Activated T-helper 2 cell treated with anti-CD3 and anti-CD28 coated beads, Interferon-gamma antibody, Interleukin-2, Interleukin-4, amounts not matched to agents 10 μg/mL and 5 μg/mL and 100 μg/mL, durations not matched to agents 14 hours and 24 hours and 36 hours (primary cell): ENCODE results near the gene ZSCAN9. TPM values are rescaled to one million over a fixed set of nuclear protein-coding genes. Genes with fewer than 3 reads are reported as not detected.

Source experiments
- DNase-seq: peaks from one replicate; pipeline ENCODE4 v3.0.0; 2021; ENCODE audit warnings: low spot score
- H3K27ac Mint-ChIP-seq: one replicate; pipeline ENCODE4 v1.8.0; 2021; ENCODE audit warnings: mixed read lengths
- H3K27me3 Mint-ChIP-seq: one replicate; pipeline ENCODE4 v1.8.0; 2021; ENCODE audit warnings: low read depth, mixed read lengths
- H3K36me3 Mint-ChIP-seq: one replicate; pipeline ENCODE4 v1.8.0; 2021; ENCODE audit warnings: low read depth, mixed read lengths
- H3K4me1 Mint-ChIP-seq: one replicate; pipeline ENCODE4 v1.8.0; 2021; ENCODE audit warnings: low read depth, mixed read lengths
- H3K4me3 Mint-ChIP-seq: one replicate; pipeline ENCODE4 v1.8.0; 2021; ENCODE audit warnings: low read depth, mild to moderate bottlenecking, moderate library complexity, mixed read lengths
- H3K9me3 Mint-ChIP-seq: one replicate; pipeline ENCODE4 v1.8.0; 2021; ENCODE audit warnings: mixed read lengths
- intact Hi-C: fragments of 100-400 bp; cut with micrococcal nuclease; formaldehyde crosslinking; loops from one replicate; pipeline ENCODE4 v1.15.1; 2023
- total RNA-seq: library from RNA; stranded (reverse); gene quantifications from 2 replicates; pipeline ENCODE4 v1.2.3, GENCODE V29; 2022

Gene ZSCAN9
- total RNA-seq, 1 donor from 2014 or later: 10.8 TPM

- H3K27me3 Mint-ChIP-seq: peaks cover 86% of the 10 kb centered on the region
- H3K4me3 Mint-ChIP-seq: no peak overlapping the region
- H3K9me3 Mint-ChIP-seq: peaks cover 4% of the 10 kb centered on the region
- no peak overlapping the region for H3K27ac Mint-ChIP-seq
- intact Hi-C loops: loop anchor here (5.0 kb wide), 3 partner anchors 57 to 147 kb away; partner anchors contain the start of genes ZKSCAN8 and ZSCAN26
- H3K4me1 Mint-ChIP-seq: peaks cover 32% of the 10 kb centered on the region
- H3K36me3 Mint-ChIP-seq: peaks cover 3% of the 10 kb centered on the region
- DNase-seq: no peak
Observed at GRCh38 chr6:28209753-28210535, 15.1 kb upstream of the ZSCAN9 start.

DNA sequence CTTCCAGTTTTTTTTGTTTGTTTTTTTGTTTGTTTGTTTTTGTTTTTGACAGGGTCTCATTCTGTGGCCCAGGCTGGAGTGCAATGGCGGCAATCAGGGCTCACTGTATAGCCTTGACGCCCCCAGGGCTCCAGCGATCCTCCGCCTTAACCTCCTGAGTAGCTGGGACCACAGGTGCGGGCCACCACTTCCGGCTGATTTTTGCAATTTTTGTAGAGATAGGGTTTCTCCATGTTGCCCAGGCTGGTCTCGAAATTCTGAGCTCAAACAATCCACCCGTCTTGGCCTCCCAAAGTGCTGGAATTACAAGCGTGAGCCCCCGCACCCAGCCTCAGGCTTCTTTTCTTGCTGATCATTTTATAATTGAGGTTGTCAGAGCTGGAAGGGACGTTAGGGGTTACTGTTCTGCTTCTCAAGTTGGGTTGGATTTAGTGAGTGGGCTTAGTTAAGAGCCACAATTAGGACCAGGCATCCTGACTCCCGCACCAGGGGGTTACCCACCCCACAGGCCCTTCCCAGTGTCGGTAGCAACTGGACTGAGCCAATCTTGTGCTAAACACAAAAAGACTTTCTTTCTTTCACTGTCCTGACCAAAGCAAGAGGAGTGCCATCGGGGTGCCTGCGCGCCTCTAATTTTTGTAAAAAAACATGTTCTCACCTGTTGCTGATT lies 13.1 kb upstream of the ZSCAN9 start:
- no peak for DNase-seq
- intact Hi-C loops: loop anchor here (5.0 kb wide), 3 partner anchors 55 to 145 kb away; partner anchors contain the start of genes ZKSCAN8 and ZSCAN26
- H3K4me3 Mint-ChIP-seq: peak overlapping the region; percentile 76
- no peaks in the 10 kb centered on the region for H3K9me3 Mint-ChIP-seq
- peaks cover 37% of the 10 kb centered on the region for H3K4me1 Mint-ChIP-seq
- peaks cover 87% of the 10 kb centered on the region for H3K27me3 Mint-ChIP-seq
- H3K36me3 Mint-ChIP-seq: peaks cover 3% of the 10 kb centered on the region
- H3K27ac Mint-ChIP-seq: peak overlapping the region; percentile 14

DNA sequence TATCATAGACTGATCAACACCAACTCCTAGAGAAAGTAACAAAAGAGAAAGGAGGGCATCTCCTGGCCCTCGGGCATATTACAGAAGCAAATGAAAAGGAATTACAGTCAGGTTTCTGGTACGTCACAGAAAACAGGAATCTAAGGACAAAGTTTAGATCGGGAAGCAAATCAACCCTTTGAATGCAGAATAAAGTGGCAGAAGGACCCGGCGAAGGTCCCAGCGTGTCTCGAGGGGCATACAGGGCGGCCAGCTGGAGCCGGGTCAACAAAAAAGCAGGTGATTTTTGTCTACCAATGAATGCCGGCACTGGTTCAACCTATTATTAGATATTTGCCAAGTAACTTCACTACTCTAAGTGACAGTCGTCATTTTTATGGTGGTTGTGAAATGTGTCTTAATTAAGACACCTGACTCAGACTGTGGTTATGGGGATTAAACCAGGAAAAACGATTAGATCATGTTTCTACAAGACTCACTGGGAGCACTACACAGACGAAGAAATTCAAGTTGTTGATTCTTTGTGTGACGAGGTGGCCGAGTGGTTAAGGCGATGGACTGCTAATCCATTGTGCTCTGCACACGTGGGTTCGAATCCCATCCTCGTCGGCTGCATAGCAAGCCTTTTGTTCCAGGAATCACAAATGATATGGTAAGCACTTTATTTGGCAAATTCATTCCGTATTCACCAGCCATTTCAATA lies 12.4 kb upstream of the ZSCAN9 start:
- peaks cover 30% of the 10 kb centered on the region for H3K4me1 Mint-ChIP-seq
- peak; percentile 34 for DNase-seq
- H3K27me3 Mint-ChIP-seq: peaks cover 80% of the 10 kb centered on the region
- H3K27ac Mint-ChIP-seq: peak overlapping the region; percentile 47
- H3K4me3 Mint-ChIP-seq: peak overlapping the region; percentile 76
- intact Hi-C loops: loop anchor here (5.0 kb wide), 3 partner anchors 55 to 145 kb away; partner anchors contain the start of genes ZKSCAN8 and ZSCAN26
- H3K36me3 Mint-ChIP-seq: peaks cover 3% of the 10 kb centered on the region
- H3K9me3 Mint-ChIP-seq: no peaks in the 10 kb centered on the region

DNA sequence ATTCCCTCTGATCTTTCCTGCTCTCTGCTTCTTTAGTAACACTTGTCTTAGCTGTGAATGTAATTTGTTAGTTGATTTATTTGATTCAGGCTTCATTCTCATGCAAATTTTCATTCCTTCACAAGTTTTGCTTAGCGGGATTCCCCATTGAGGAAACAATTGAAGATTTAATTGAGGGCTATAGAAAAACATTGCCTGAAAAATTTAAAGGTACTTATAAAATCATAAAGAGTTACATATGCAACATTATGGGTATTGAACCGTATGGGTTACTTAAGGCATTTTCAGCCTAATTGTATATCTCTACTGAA lies 11.9 kb upstream of the ZSCAN9 start:
- Mint-ChIP-seq H3K9me3 (no peaks in the 10 kb centered on the region), H3K36me3 (peaks cover 3% of the 10 kb centered on the region), H3K4me3 (peak overlapping the region; percentile 76), H3K27ac (no peak overlapping the region), H3K27me3 (peaks cover 77% of the 10 kb centered on the region), H3K4me1 (peaks cover 26% of the 10 kb centered on the region)
- no peak for DNase-seq
- intact Hi-C loops: loop anchor here (5.0 kb wide), 3 partner anchors 54 to 144 kb away; partner anchors contain the start of genes ZKSCAN8 and ZSCAN26

DNA sequence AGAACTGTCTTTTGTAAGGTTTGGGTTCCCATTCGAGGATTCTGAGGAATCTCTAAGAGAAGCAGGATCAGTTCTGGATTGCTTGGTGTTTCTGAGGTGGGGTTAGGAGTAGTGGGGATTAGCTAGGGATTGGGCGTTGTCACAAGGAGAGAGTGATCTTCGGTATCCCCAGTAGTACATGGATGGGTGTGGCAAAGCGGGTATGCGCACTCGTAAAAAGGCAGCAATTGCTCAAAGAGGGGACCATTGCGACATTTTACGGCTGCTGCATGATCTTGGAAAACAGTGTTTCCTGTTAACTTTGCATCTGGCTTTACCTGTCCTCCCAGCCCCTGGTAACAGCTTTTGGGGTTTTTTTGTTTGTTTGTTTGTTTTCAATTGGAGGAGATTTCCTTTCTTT lies 9.7 kb upstream of the ZSCAN9 start:
- intact Hi-C loops: no loop called here
- peaks cover 60% of the 10 kb centered on the region for H3K27me3 Mint-ChIP-seq
- peak overlapping the region; percentile 28 for H3K4me3 Mint-ChIP-seq
- no peaks in the 10 kb centered on the region for H3K9me3 Mint-ChIP-seq
- peaks cover 24% of the 10 kb centered on the region for H3K4me1 Mint-ChIP-seq
- H3K27ac Mint-ChIP-seq: no peak overlapping the region
- no peak for DNase-seq
- peaks cover 3% of the 10 kb centered on the region for H3K36me3 Mint-ChIP-seq

DNA sequence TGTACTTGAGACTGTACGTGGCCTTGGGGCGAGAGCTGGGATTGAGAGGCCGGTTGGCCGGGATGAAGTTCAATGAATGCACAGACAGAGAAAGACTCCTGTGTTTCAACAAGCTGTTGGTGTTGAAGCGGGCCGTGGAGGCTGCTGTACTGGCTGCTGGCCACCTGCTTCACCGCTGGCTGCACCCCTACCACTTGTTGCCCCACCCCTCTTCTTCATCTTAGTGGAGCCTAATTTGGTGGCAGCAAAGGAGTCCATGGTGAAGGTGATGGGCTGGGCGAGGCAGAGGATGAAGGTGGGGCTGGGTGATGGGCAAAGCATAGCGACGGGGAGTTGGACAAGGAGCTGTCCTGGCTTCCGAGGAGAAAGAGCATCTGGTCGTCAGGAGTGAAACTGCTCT lies 7.2 kb upstream of the ZSCAN9 start:
- no peak for DNase-seq
- Mint-ChIP-seq H3K27ac (no peak overlapping the region), H3K4me1 (peaks cover 25% of the 10 kb centered on the region), H3K36me3 (no peaks in the 10 kb centered on the region), H3K9me3 (no peaks in the 10 kb centered on the region), H3K27me3 (peaks cover 49% of the 10 kb centered on the region), H3K4me3 (peak overlapping the region; percentile 79)
- intact Hi-C loops: no loop called here

GRCh38 chr6:28218312-28219248 lies 6.5 kb upstream of the ZSCAN9 start:
- H3K9me3 Mint-ChIP-seq: no peaks in the 10 kb centered on the region
- DNase-seq: no peak
- intact Hi-C loops: no loop called here
- no peak overlapping the region for H3K27ac Mint-ChIP-seq
- peak overlapping the region; percentile 79 for H3K4me3 Mint-ChIP-seq
- peaks cover 48% of the 10 kb centered on the region for H3K27me3 Mint-ChIP-seq
- no peaks in the 10 kb centered on the region for H3K36me3 Mint-ChIP-seq
- H3K4me1 Mint-ChIP-seq: peaks cover 25% of the 10 kb centered on the region

GRCh38 chr6:28220257-28221133 lies 4.6 kb upstream of the ZSCAN9 start:
- intact Hi-C loops: loop anchor here (10.0 kb wide), 1 partner anchor 114 kb away; the partner anchor contains the start of gene ZSCAN31
- Mint-ChIP-seq H3K27me3 (peaks cover 35% of the 10 kb centered on the region), H3K27ac (peak overlapping the region; percentile 15), H3K36me3 (peaks cover 2% of the 10 kb centered on the region), H3K4me3 (no peak overlapping the region), H3K9me3 (no peaks in the 10 kb centered on the region), H3K4me1 (peaks cover 28% of the 10 kb centered on the region)
- DNase-seq: no peak

GRCh38 chr6:28224131-28225055 lies 682 bp upstream of the ZSCAN9 start:
- Mint-ChIP-seq H3K27me3 (peaks cover 20% of the 10 kb centered on the region), H3K27ac (peak overlapping the region; percentile 82), H3K36me3 (peaks cover 25% of the 10 kb centered on the region), H3K4me1 (peaks cover 35% of the 10 kb centered on the region), H3K4me3 (peak overlapping the region; percentile 88), H3K9me3 (no peaks in the 10 kb centered on the region)
- no peak for DNase-seq
- intact Hi-C loops: loop anchor here (1.0 to 10.0 kb wide), 2 partner anchors 28 to 110 kb away; partner anchors contain the start of genes ZKSCAN4 and ZSCAN31

DNA sequence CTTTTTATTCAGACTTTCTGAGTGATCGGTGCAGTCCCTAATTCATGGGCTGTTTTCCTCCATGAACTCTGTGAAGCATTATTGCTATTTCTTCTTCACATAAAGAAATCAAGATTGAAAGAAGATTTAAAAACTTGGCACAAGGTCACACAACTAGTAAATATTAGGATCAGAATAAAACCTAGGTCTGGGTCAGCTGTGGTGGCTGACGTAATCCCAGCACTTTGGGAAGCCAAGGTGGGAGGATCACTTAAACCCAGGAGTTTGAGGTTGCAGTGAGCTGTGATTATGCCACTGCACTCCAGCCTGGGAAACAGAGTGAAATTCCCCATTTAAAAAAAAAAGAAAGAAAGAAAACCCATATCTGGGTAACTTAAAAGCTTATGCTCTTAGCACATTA lies 1.4 kb downstream of the ZSCAN9 start:
- Mint-ChIP-seq H3K9me3 (no peaks in the 10 kb centered on the region), H3K4me1 (peaks cover 28% of the 10 kb centered on the region), H3K36me3 (peaks cover 37% of the 10 kb centered on the region), H3K27me3 (peaks cover 9% of the 10 kb centered on the region), H3K27ac (no peak overlapping the region), H3K4me3 (peak overlapping the region; percentile 88)
- intact Hi-C loops: loop anchor here (10.0 kb wide), 1 partner anchor 108 kb away; the partner anchor contains the start of gene ZSCAN31
- DNase-seq: no peak
